ENCODE results near the gene CD52. TPM values are rescaled to one million over a fixed set of nuclear protein-coding genes. Genes with fewer than 3 reads are reported as not detected.
A peak's percentile ranks its signal among the peaks of the same experiment; 100 is the strongest.

CD52 gene
- total and polyA plus RNA-seq, 2 of the 13 experiments (the other 11 are each of a cell fraction or from before 2014, with no cell fraction given): 0.32 TPM; not detected in 1

DNA sequence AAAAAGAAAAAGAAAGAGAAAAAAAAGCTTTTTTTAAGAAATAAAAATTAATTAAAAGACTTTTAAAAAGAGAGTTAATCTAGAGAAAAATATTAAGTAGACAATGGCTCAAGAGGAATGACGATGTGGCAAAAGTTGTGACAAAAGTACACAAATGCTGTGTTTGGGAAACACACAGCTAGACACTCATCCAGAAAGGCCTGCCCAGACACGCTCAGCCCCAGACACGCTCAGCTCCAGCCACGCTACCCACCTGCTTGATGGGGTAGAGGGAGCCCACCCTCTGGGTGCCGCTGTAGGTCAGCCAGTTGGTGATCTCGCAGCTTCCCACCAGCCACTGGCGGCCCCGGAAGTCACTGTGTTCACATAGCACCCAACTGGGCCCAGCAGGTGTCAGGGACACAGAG, 10.2 kb downstream of the CD52 start:
- Histone ChIP-seq H3K4me2 (ENCODE audit: low read depth, low read length) (no peak overlapping the region), H3K9me3 (ENCODE audit: low read length) (no peaks in the 10 kb centered on the region), H3K27me3 (ENCODE audit: control insufficient read depth in 1 of 2, insufficient read depth in 2 of 2, low read length in 2 of 2) (no peaks in the 10 kb centered on the region), H3K9ac (ENCODE audit: insufficient read depth, low read depth, low read length) (0 out of 2 replicates have a peak overlapping the region, but pooled peaks have one; percentile 5), H3K4me3 (replicated peaks in 1 of 3; ENCODE audit: insufficient read depth in 1 of 3, low read depth in 2 of 3, low read length in 3 of 3) (no peak overlapping the region), H4K20me1 (ENCODE audit: insufficient read depth, low read length) (no peaks in the 10 kb centered on the region), H3K4me1 (ENCODE audit: insufficient read depth, low read length) (no peaks in the 10 kb centered on the region), H2AFZ (ENCODE audit: low read length) (no peak overlapping the region), H3K36me3 (replicated peaks in 1 of 2; ENCODE audit: control insufficient read depth in 1 of 2, insufficient read depth in 2 of 2, low read length in 2 of 2) (no peaks in the 10 kb centered on the region), H3K27ac (ENCODE audit: extremely low read length, insufficient read depth, low read length) (no peak overlapping the region), H3K79me2 (ENCODE audit: insufficient read depth, low read length) (no peaks in the 10 kb centered on the region)
- TF ChIP-seq STAG1 (CRISPR knock-in tag; IDR thresholded peaks at IDR 0.05): peak; percentile 58
- TF ChIP-seq, protein P1, sequence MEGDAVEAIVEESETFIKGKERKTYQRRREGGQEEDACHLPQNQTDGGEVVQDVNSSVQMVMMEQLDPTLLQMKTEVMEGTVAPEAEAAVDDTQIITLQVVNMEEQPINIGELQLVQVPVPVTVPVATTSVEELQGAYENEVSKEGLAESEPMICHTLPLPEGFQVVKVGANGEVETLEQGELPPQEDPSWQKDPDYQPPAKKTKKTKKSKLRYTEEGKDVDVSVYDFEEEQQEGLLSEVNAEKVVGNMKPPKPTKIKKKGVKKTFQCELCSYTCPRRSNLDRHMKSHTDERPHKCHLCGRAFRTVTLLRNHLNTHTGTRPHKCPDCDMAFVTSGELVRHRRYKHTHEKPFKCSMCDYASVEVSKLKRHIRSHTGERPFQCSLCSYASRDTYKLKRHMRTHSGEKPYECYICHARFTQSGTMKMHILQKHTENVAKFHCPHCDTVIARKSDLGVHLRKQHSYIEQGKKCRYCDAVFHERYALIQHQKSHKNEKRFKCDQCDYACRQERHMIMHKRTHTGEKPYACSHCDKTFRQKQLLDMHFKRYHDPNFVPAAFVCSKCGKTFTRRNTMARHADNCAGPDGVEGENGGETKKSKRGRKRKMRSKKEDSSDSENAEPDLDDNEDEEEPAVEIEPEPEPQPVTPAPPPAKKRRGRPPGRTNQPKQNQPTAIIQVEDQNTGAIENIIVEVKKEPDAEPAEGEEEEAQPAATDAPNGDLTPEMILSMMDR (CRISPR knock-in tag; IDR thresholded peaks at IDR 0.05): peak; percentile 67
- TF ChIP-seq, protein P2, sequence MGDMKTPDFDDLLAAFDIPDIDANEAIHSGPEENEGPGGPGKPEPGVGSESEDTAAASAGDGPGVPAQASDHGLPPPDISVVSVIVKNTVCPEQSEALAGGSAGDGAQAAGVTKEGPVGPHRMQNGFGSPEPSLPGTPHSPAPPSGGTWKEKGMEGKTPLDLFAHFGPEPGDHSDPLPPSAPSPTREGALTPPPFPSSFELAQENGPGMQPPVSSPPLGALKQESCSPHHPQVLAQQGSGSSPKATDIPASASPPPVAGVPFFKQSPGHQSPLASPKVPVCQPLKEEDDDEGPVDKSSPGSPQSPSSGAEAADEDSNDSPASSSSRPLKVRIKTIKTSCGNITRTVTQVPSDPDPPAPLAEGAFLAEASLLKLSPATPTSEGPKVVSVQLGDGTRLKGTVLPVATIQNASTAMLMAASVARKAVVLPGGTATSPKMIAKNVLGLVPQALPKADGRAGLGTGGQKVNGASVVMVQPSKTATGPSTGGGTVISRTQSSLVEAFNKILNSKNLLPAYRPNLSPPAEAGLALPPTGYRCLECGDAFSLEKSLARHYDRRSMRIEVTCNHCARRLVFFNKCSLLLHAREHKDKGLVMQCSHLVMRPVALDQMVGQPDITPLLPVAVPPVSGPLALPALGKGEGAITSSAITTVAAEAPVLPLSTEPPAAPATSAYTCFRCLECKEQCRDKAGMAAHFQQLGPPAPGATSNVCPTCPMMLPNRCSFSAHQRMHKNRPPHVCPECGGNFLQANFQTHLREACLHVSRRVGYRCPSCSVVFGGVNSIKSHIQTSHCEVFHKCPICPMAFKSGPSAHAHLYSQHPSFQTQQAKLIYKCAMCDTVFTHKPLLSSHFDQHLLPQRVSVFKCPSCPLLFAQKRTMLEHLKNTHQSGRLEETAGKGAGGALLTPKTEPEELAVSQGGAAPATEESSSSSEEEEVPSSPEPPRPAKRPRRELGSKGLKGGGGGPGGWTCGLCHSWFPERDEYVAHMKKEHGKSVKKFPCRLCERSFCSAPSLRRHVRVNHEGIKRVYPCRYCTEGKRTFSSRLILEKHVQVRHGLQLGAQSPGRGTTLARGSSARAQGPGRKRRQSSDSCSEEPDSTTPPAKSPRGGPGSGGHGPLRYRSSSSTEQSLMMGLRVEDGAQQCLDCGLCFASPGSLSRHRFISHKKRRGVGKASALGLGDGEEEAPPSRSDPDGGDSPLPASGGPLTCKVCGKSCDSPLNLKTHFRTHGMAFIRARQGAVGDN (CRISPR knock-in tag; IDR thresholded peaks at IDR 0.05): peak; percentile 54
- TF ChIP-seq MAFK (conservative IDR thresholded peaks at IDR 0.05 in 1 of 2, IDR thresholded peaks at IDR 0.05 in 1 of 2; ENCODE audit: low read length in 2 of 2): peak in 1 of 2 experiments; percentile 22; a peak in 1 of 4 replicates
- no peak for TF ChIP-seq HES4 (CRISPR knock-in tag; IDR thresholded peaks at IDR 0.05; ENCODE audit: borderline replicate concordance)
- TF ChIP-seq ZNF598 (CRISPR knock-in tag; IDR thresholded peaks at IDR 0.05; ENCODE audit: borderline replicate concordance): no peak
- TF ChIP-seq ZBTB38 (CRISPR knock-in tag; IDR thresholded peaks at IDR 0.05): peak; percentile 71; the same call in 1 of the 2 replicates
- TF ChIP-seq, protein P3, sequence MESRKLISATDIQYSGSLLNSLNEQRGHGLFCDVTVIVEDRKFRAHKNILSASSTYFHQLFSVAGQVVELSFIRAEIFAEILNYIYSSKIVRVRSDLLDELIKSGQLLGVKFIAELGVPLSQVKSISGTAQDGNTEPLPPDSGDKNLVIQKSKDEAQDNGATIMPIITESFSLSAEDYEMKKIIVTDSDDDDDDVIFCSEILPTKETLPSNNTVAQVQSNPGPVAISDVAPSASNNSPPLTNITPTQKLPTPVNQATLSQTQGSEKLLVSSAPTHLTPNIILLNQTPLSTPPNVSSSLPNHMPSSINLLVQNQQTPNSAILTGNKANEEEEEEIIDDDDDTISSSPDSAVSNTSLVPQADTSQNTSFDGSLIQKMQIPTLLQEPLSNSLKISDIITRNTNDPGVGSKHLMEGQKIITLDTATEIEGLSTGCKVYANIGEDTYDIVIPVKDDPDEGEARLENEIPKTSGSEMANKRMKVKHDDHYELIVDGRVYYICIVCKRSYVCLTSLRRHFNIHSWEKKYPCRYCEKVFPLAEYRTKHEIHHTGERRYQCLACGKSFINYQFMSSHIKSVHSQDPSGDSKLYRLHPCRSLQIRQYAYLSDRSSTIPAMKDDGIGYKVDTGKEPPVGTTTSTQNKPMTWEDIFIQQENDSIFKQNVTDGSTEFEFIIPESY (CRISPR knock-in tag; IDR thresholded peaks at IDR 0.05): peak; percentile 75
- intact Hi-C loops (cut with micrococcal nuclease; ENCODE audit: unreplicated experiment) (no loop called here), in situ Hi-C loops (cut with HindIII; ENCODE audit: extremely low pct_ligation_motif_present, low pct_unique_long_range_greater_than_20kb) (no loop called here)
- FAIRE-seq (no peak), ATAC-seq (peak; percentile 65), DNase-seq (ENCODE audit: low spot score) (no peak)
- 83% methylated on average over 5 of the region's 8 CpGs for WGBS (ENCODE audit: low lambda C conversion rate)
- ChIA-PET POLR2A (interaction anchor here (1.1 to 2.7 kb wide), 4 partner anchors 23 to 48 kb away, joined by 3 to 12 read pairs (median 6); partner anchors contain the start of gene SH3BGRL3), CTCF (ENCODE audit: low intra/inter-chr PET ratio, low total read pairs) (interaction anchor here (2.5 kb wide), 1 partner anchor 36 kb away, joined by 12 read pairs; no protein-coding TSS in a partner anchor)
- no TSS peak for BruUV-seq (replicated peaks)

Measured in HepG2 (cell line).